ENCODE results near the gene OPN5.

The OPN5 gene

DNA sequence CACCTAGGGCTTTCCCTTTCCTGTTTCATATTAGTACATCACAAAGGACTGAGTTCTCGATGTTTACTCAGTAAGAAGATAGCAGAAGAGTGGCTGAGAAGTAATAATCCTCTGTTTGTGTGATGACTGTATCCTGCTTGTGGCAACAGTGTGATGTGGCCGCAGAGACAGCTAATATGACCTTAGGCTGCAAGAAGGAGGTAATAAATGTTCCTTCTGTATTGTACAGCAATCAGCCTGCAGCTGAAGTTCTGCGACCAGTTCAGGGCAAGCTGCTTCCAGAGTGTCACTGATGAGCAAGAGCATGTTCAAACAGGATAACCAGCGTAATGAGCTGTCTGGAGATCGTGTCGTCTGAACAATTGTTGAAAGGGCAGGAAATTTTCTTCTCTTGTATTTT is 70.9 kb downstream of the OPN5 start:
- DNase-seq (ENCODE audit: insufficient read length, low spot score) (no peak), FAIRE-seq (no peak)

GRCh38 chr6:47853766-47854165 is 71.9 kb downstream of the OPN5 start:
- DNase-seq (ENCODE audit: insufficient read length, low spot score) (no peak), FAIRE-seq (no peak)

DNA sequence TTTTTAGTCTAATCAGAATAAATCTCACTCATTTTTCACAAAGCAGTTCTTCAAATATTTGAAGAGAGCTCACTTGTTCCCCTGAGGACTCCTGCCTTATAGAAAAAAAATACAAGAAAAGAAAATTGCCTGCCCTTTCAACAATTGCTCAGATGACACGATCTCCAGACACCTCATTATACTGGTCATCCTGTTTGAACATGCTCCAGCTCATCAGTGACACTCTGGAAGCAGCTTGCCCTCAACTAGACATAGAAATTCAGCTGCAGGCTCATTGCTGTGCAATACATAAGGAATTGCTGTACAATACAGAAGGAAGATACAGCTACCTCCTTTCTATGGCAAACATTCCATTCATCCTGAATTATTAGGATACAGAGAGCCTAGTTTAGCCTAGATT is 73.1 kb downstream of the OPN5 start:
- FAIRE-seq (no peak), DNase-seq (ENCODE audit: insufficient read length, low spot score) (no peak)

- no peak for DNase-seq (ENCODE audit: insufficient read length, low spot score)
- no peak for FAIRE-seq
These were observed 77.3 kb downstream of the OPN5 start for GRCh38 chr6:47859175-47859574.

DNA sequence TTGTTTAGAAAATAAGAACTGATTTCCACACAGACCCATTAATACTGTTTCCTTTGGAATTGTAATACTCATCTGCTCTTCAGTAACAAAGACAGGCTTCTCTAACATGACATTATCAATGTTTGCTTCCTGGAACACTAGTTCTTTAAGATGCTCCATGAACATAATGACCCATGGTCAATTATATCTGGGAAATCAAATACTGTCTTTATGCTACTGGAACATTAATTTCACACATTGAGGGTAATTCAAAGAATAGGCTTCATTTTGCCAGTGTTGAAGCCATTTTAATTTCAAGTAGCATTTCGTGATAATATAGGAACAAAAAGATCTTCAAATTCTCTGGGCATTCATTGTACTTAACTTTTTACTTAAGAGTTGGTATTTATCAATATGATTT is 80.9 kb downstream of the OPN5 start:
- no peak for FAIRE-seq

DNA sequence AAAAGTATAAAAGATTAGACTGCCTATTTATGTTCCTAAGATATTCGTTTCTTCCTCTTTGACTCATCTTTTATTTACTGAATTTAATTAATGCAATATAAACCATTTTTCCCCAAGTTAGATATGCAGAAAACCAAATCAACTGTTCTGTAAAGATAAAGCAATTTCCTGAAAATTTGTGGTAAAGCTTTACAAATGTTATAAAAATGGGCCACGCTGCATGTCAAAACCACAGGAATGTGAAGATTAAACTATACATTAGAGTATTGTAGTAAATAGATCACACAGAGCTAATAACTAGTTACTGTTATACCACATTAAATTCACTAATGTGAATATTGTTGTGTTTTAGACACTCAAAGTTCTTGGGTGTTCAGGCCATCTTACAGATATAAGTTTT is 83.4 kb downstream of the OPN5 start:
- FAIRE-seq (no peak), DNase-seq (ENCODE audit: insufficient read length, low spot score) (no peak)

More for the DNA sequence above, 80.9 kb downstream of the OPN5 start:
- DNase-seq (ENCODE audit: insufficient read length, low spot score), result no peak

DNA sequence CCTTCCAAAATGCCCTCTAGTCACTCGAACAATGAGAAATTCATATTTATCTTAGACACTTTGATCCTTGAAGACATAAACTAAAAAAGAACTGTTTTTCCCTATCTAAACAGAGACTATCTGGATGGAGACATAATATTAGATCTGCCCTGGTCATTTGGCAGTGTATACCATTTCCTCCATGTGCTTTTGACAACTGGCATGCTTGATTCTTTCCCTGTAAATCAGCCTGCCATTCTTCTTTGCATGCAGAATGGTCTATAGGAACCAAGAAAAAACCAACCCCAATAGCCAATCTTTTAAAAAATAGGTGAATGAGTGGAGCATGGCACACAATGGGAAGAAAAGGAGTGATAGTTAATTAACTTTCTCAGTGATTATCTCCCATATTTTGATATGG is 93.8 kb downstream of the OPN5 start:
- DNase-seq (ENCODE audit: insufficient read length, low spot score), result no peak
- FAIRE-seq, result no peak
